Measurements from ENCODE around the gene SHROOM2.

- no peak for TF ChIP-seq CTCF (IDR thresholded peaks at IDR 0.05)
- no peak for TF ChIP-seq POLR2A (IDR thresholded peaks at IDR 0.05)
These were observed 28.9 kb upstream of the SHROOM2 start for GRCh38 chrX:9757366-9757765.

Measured in gastroesophageal sphincter (tissue), 3 donors.